HL-60 (cell line): Measurements from ENCODE around the gene ZDHHC20.

Source experiments
- DNase-seq, 2 experiments: peaks; one replicate each; pipeline ENCODE4 v3.0.0-alpha.2; 2010 to 2020; ENCODE audit warnings: low read depth in 1 of 2, low spot score in 1 of 2
- H3K27ac ChIP-seq: fragments of 250-450 bp; sonication (Bioruptor Pico); replicated peaks from 2 replicates; pipeline ENCODE4 v1.5.1; 2020; ENCODE audit warnings: mild to moderate bottlenecking, moderate library complexity
- H3K27me3 ChIP-seq: fragments of 250-450 bp; sonication (Bioruptor Pico); 2 replicates; pipeline ENCODE4 v1.5.1; 2021; ENCODE audit warnings: mild to moderate bottlenecking, moderate library complexity; ENCODE audit not compliant: insufficient read depth, poor library complexity, severe bottlenecking
- H3K4me3 ChIP-seq: replicated peaks from 2 replicates; pipeline ENCODE4 v1.5.1; 2011; ENCODE audit warnings: mild to moderate bottlenecking, control low read depth, low read length; ENCODE audit not compliant: insufficient read depth
- CTCF ChIP-seq: IDR thresholded peaks from one replicate; pipeline ENCODE4 v1.5.1; 2011; ENCODE audit warnings: low read length, control low read depth, inconsistent platforms; ENCODE audit not compliant: insufficient read depth
- GABPA ChIP-seq: IDR thresholded peaks from 2 replicates; pipeline ENCODE4 v1.6.1; 2012; ENCODE audit warnings: low read depth
- POLR2AphosphoS5 ChIP-seq: IDR thresholded peaks from 2 replicates; pipeline ENCODE4 v1.6.1; 2012; ENCODE audit warnings: low read depth
- REST ChIP-seq: IDR thresholded peaks from 2 replicates; pipeline ENCODE4 v1.6.1; 2012; ENCODE audit warnings: low read depth; ENCODE audit not compliant: insufficient replicate concordance
- SPI1 ChIP-seq: IDR thresholded peaks from 2 replicates; pipeline ENCODE4 v1.6.1; 2012; ENCODE audit warnings: low read depth, mild to moderate bottlenecking, borderline replicate concordance

The ZDHHC20 gene

GRCh38 chr13:21355304-21355703 is 103.8 kb downstream of the ZDHHC20 start:
- H3K27me3 ChIP-seq = no peaks in the 10 kb centered on the region
- no peak overlapping the region for H3K4me3 ChIP-seq
- TF ChIP-seq SPI1 = no peak
- no peak for TF ChIP-seq GABPA
- no peak for TF ChIP-seq CTCF
- TF ChIP-seq REST = no peak
- TF ChIP-seq POLR2AphosphoS5 = no peak
- H3K27ac ChIP-seq = no peak overlapping the region
- DNase-seq = no peak

GRCh38 chr13:21354721-21355120 is 104.4 kb downstream of the ZDHHC20 start:
- Histone ChIP-seq H3K27ac (no peak overlapping the region), H3K4me3 (no peak overlapping the region), H3K27me3 (no peaks in the 10 kb centered on the region)
- TF ChIP-seq REST (no peak), POLR2AphosphoS5 (no peak)
- no peak for DNase-seq

GRCh38 chr13:21348488-21349120 is 110.5 kb downstream of the ZDHHC20 start:
- no peak for TF ChIP-seq REST
- no peak for TF ChIP-seq POLR2AphosphoS5
- TF ChIP-seq GABPA = no peak
- TF ChIP-seq CTCF = no peak
- no peak for TF ChIP-seq SPI1
- Histone ChIP-seq H3K27ac (peak overlapping the region; percentile 61), H3K4me3 (no peak overlapping the region), H3K27me3 (no peaks in the 10 kb centered on the region)
- DNase-seq = peak in 1 of 2 experiments; percentile 85
